Measurements from ENCODE around the gene PLCD1. TPM values are rescaled to one million over a fixed set of nuclear protein-coding genes. Genes with fewer than 3 reads are reported as not detected.

Gene PLCD1
- total and polyA plus RNA-seq, 2 of the 13 experiments (the other 11 are each of a cell fraction or from before 2014, with no cell fraction given), result 10.1 to 12.4 TPM

- no peak for TF ChIP-seq ATF6 (CRISPR knock-in tag; conservative IDR thresholded peaks at IDR 0.05)
- no peak for TF ChIP-seq PRPF4 (IDR thresholded peaks at IDR 0.05; ENCODE audit: low read depth, low read length, poor library complexity, severe bottlenecking)
- no peak for TF ChIP-seq FOXJ3 (CRISPR knock-in tag; IDR thresholded peaks at IDR 0.05; ENCODE audit: borderline replicate concordance)
- TF ChIP-seq ZNF557 (CRISPR knock-in tag; IDR thresholded peaks at IDR 0.05), result no peak
- no peak for TF ChIP-seq ZBTB10 (CRISPR knock-in tag; IDR thresholded peaks at IDR 0.05; ENCODE audit: borderline replicate concordance)
- no peak; the same call in 1 of the 2 replicates for TF ChIP-seq JUNB (CRISPR knock-in tag; IDR thresholded peaks at IDR 0.05; ENCODE audit: borderline replicate concordance)
- TF ChIP-seq AFF4 (CRISPR knock-in tag; IDR thresholded peaks at IDR 0.05), result no peak
- no peak for TF ChIP-seq SMARCE1 (IDR thresholded peaks at IDR 0.05; ENCODE audit: borderline replicate concordance)
- TF ChIP-seq HMG20A (CRISPR knock-in tag; IDR thresholded peaks at IDR 0.05; ENCODE audit: borderline replicate concordance), result no peak; the same call in 1 of the 2 replicates
- TF ChIP-seq MIXL1 (CRISPR knock-in tag; IDR thresholded peaks at IDR 0.05), result no peak
- no peak for TF ChIP-seq ZNF333 (CRISPR knock-in tag; IDR thresholded peaks at IDR 0.05; ENCODE audit: borderline replicate concordance)
- TF ChIP-seq ZMYM2 (CRISPR knock-in tag; IDR thresholded peaks at IDR 0.05), result no peak
- TF ChIP-seq MATR3 (CRISPR knock-in tag; IDR thresholded peaks at IDR 0.05), result no peak
- no peak for TF ChIP-seq ZNF280D (CRISPR knock-in tag; IDR thresholded peaks at IDR 0.05)
Measured at GRCh38 chr3:37986479-37987314, 42.7 kb downstream of the PLCD1 start (continued).

Data from HepG2 (cell line).